CD4-positive, alpha-beta T cell treated with Interleukin-21 for 1 hour (primary cell): ENCODE results near the gene KRTAP10-7.
"Not testable (repeated sequence)": the region's sequence is repeated elsewhere in the genome, so short reads cannot be mapped to it uniquely, and the experiment has no call there.

Experiments used
- DNase-seq: peaks from one replicate; pipeline ENCODE4 v3.0.0-alpha.2; 2020

KRTAP10-7 gene

GRCh38 chr21:44637018-44637850 lies 36.8 kb downstream of the KRTAP10-7 start, which contains the start of gene KRTAP10-10:
Gene KRTAP10-10 (plus strand): TSS chr21:44637356. CDS start chr21:44637418, 62 bp downstream.
- no peak for DNase-seq

GRCh38 chr21:44637851-44638348 lies 37.5 kb downstream of the KRTAP10-7 start:
- not testable (repeated sequence) for DNase-seq

GRCh38 chr21:44638506-44639330 lies 38.3 kb downstream of the KRTAP10-7 start:
- DNase-seq: not testable (repeated sequence)

DNA sequence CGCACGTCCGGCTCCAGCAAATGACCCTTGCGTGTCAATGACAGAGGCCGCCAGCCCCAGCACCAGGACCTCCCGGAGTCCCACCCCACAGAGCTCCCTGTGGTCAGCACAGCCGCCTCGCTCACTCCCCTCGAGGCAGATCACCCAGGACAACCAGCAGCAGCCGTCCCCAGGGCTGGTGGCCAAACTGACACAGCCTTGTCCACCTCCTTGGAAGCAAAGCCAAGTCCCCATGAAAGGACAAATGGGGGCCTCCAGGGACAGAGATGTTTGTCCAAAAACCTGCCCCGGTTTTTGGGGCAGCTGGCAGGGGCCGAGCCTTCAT lies 38.9 kb downstream of the KRTAP10-7 start:
- DNase-seq: no peak

- no peak for DNase-seq
These were observed 40.4 kb downstream of the KRTAP10-7 start for GRCh38 chr21:44640761-44641160.

DNA sequence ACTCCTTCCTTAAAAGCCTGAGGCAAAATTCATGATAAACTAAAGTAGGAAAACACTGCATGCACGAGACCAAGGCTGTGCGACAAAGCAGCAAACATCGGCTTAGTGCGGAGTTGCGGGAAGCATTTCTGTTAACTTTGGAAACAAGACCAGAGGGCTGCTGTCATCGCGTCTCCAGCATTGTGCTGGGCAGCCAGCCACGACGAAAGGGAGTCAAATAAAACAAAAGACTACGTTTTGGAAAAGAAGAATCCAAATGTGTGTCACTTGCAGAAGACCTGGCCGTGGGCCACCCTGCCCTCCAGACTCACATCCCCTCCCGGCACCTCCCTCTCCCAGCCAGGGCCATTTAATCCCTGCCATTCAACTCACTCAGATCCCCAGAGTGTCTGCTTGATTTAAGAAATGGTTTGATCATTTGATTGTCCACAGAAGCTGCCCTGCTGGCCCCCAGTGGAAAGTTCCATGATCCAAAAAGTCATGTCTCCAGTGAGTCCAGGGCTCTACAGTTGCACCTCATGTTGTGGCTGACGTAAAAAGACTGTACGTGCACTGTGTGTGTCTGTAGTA lies 43.4 kb downstream of the KRTAP10-7 start:
- no peak for DNase-seq

DNA sequence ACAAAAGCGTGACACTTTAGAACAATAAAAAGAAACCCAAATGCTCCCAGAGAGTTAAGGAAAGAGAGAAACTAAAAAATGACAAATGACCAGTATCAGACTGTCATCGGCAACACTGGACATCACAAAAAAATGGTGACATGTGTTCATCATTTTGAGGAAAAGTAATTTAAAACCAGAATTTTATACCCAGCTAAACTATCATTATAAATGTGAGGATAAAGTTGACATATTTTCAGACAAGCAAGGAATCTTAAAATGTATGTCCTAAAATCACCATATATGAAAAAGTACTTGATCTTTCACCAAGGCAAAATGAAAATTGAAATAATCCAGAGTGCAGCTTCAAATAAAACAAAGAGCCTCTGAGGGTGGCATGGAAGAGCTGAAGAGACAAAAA lies 44.5 kb downstream of the KRTAP10-7 start:
- DNase-seq: no peak

DNA sequence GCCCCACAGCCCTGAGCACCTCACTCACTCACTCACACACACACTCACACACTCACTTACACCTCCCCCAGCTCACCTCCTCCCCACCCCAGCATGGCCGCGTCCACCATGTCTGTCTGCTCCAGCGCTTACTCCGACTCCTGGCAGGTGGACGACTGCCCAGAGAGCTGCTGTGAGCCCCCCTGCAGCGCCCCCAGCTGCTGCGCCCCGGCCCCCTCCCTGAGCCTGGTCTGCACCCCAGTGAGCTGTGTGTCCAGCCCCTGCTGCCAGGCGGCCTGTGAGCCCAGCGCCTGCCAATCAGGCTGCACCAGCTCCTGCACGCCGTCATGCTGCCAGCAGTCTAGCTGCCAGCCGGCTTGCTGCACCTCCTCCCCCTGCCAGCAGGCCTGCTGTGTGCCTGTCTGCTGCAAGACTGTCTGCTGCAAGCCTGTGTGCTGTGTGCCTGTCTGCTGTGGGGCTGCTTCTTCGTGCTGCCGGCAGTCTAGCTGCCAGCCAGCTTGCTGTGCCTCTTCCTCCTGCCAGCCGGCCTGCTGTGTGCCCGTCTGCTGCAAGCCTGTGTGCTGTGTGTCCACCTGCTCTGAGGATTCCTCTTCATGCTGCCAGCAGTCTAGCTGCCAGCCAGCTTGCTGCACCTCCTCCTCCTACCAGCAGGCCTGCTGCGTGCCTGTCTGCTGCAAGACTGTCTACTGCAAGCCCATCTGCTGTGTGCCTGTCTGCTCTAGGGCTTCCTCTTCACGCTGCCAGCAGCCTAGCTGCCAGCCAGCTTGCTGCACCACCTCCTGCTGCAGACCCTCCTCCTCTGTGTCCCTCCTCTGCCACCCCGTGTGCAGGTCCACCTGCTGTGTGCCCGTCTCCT lies 46.2 kb downstream of the KRTAP10-7 start, which contains the start of gene KRTAP10-11:
TSS of gene KRTAP10-11 (plus strand) at position 49 of the 856 bp plus-strand sequence. CDS start at position 94, 45 bp downstream.
- not testable (repeated sequence) for DNase-seq

DNA sequence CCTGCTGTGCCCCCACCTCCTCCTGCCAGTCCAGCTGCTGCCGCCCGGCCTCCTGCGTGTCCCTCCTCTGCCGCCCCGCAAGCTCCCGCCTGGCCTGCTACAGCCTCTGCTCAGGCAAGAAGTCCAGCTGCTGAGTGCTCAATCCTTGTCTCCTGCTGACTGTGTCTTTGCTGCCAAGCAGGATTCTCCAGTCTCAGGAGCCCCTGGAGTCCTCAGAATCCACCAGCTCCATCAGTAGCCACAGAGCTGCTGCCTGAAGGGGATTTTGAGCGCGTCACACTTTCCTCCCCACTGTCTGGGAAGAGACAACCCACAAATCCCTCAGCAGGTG lies 46.8 kb downstream of the KRTAP10-7 start:
- DNase-seq: no peak

DNA sequence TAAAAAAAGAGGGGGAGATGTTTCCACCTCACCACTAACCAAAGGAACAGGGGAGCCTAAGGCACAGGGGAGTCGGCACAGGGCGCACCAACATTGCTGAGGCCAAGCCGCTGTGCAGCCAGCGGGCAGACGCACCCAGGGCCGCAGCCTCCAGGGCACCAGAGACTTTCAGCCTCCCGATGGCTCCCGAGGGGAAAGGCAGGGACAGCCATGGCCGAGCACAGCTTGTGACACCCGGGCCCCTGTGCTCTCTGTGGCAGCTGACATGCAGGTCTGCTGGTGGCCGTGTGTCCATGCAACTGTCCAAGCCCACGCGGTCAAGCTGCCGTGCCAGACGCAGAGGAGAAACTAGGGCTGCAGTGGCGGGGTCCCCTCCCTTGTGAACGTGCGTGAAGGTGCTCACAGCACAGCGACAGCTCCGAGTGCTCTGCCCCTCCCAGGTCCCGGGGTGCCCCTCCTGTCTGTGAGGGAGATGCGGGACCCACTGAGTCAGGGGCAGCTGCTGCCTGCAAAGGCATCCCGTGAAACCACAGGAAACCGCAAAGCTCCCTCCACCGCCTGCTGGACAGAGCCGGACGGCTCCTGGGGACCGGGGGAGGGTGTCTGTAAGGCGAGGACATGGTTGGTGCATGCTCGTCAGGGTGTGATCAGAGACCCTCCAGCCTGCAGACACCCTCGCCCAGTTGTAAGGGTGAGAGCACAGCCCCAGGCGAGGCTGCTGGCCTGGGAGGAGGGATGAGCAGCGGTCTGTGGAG lies 48.3 kb downstream of the KRTAP10-7 start:
- DNase-seq: no peak

- no peak for DNase-seq
These were observed 49.2 kb downstream of the KRTAP10-7 start for GRCh38 chr21:44649521-44650100.

GRCh38 chr21:44650265-44650972 lies 50.0 kb downstream of the KRTAP10-7 start:
- no peak for DNase-seq

- DNase-seq: no peak
These were observed 50.7 kb downstream of the KRTAP10-7 start for GRCh38 chr21:44650973-44651675.
